ENCODE data around the gene CCR9. TPM values are rescaled to one million over a fixed set of nuclear protein-coding genes. Genes with fewer than 3 reads are reported as not detected.

The CCR9 gene
- total and polyA plus RNA-seq, 2 experiments from 2014 or later: 0.27 to 0.71 TPM

- H3K4me3 ChIP-seq: no peak overlapping the region
- no peaks in the 10 kb centered on the region for H3K4me1 ChIP-seq (ENCODE audit: low read depth)
- no peaks in the 10 kb centered on the region for H3K9me3 ChIP-seq (ENCODE audit: low read depth)
- no peaks in the 10 kb centered on the region for H3K36me3 ChIP-seq
- H3K27me3 ChIP-seq: no peaks in the 10 kb centered on the region
- no peak for TF ChIP-seq CTCF (IDR thresholded peaks at IDR 0.05; ENCODE audit: low read depth, low read length)
- DNase-seq (ENCODE audit: low read depth in 1 of 2, low spot score in 1 of 2): no peak
- H3K27ac ChIP-seq: no peak overlapping the region
Observed at GRCh38 chr3:45873638-45874037, 12.7 kb upstream of the CCR9 start.

GRCh38 chr3:45874677-45875346 is 11.5 kb upstream of the CCR9 start:
- Histone ChIP-seq H3K27me3 (no peaks in the 10 kb centered on the region), H3K9me3 (ENCODE audit: low read depth) (no peaks in the 10 kb centered on the region), H3K4me1 (ENCODE audit: low read depth) (no peaks in the 10 kb centered on the region), H3K27ac (no peak overlapping the region), H3K36me3 (no peaks in the 10 kb centered on the region), H3K4me3 (no peak overlapping the region)
- no peak for DNase-seq (ENCODE audit: low read depth in 1 of 2, low spot score in 1 of 2)
- no peak for TF ChIP-seq CTCF (IDR thresholded peaks at IDR 0.05; ENCODE audit: low read depth, low read length)

GRCh38 chr3:45878124-45878523 is 8.2 kb upstream of the CCR9 start:
- Histone ChIP-seq H3K36me3 (no peaks in the 10 kb centered on the region), H3K4me3 (no peak overlapping the region), H3K9me3 (ENCODE audit: low read depth) (no peaks in the 10 kb centered on the region), H3K27me3 (no peaks in the 10 kb centered on the region), H3K27ac (no peak overlapping the region), H3K4me1 (ENCODE audit: low read depth) (peaks cover 28% of the 10 kb centered on the region)
- DNase-seq (ENCODE audit: low read depth in 1 of 2, low spot score in 1 of 2): no peak
- no peak for TF ChIP-seq CTCF (IDR thresholded peaks at IDR 0.05; ENCODE audit: low read depth, low read length)

- peak in 1 of 2 donors; percentile 23 for DNase-seq (ENCODE audit: low read depth in 1 of 2, low spot score in 1 of 2)
- TF ChIP-seq CTCF (IDR thresholded peaks at IDR 0.05; ENCODE audit: low read depth, low read length): no peak
- Histone ChIP-seq H3K36me3 (no peaks in the 10 kb centered on the region), H3K27me3 (no peaks in the 10 kb centered on the region), H3K9me3 (ENCODE audit: low read depth) (no peaks in the 10 kb centered on the region), H3K4me3 (no peak overlapping the region), H3K4me1 (ENCODE audit: low read depth) (peaks cover 34% of the 10 kb centered on the region), H3K27ac (peak overlapping the region; percentile 86)
Observed at GRCh38 chr3:45880725-45881077, 5.6 kb upstream of the CCR9 start.

GRCh38 chr3:45881078-45882022 is 5.0 kb upstream of the CCR9 start:
- Histone ChIP-seq H3K4me1 (ENCODE audit: low read depth) (peaks cover 34% of the 10 kb centered on the region), H3K27me3 (no peaks in the 10 kb centered on the region), H3K36me3 (no peaks in the 10 kb centered on the region), H3K9me3 (ENCODE audit: low read depth) (no peaks in the 10 kb centered on the region), H3K27ac (peak overlapping the region; percentile 86), H3K4me3 (no peak overlapping the region)
- DNase-seq (ENCODE audit: low read depth in 1 of 2, low spot score in 1 of 2): peak; percentile 37 to 73
- TF ChIP-seq CTCF (IDR thresholded peaks at IDR 0.05; ENCODE audit: low read depth, low read length): no peak
